IMR-90 (cell line): ENCODE measurements around the gene EMID1.

Experiments
- CTCF ChIP-seq: conservative IDR thresholded peaks from 2 replicates; pipeline ENCODE4 v1.5.1; 2012; ENCODE audit warnings: mild to moderate bottlenecking, low read depth, low read length, improper control_type of control experiment
- MXI1 ChIP-seq: IDR thresholded peaks from 2 replicates; pipeline ENCODE4 v1.6.1; 2012; ENCODE audit warnings: low read depth, mild to moderate bottlenecking, low read length, moderate library complexity, borderline replicate concordance
- NFE2L2 ChIP-seq: fragments of 150-350 bp; IDR thresholded peaks from 2 replicates; pipeline ENCODE4 v1.6.1; 2016; ENCODE audit warnings: low read depth, mild to moderate bottlenecking, low read length
- POLR2A ChIP-seq: IDR thresholded peaks from 2 replicates; pipeline ENCODE4 v1.6.1; 2012; ENCODE audit warnings: mild to moderate bottlenecking, low read depth, low read length
- RAD21 ChIP-seq: IDR thresholded peaks from 2 replicates; pipeline ENCODE4 v1.6.1; 2012; ENCODE audit warnings: low read length, improper control_type of control experiment
- RCOR1 ChIP-seq: IDR thresholded peaks from 2 replicates; pipeline ENCODE4 v1.6.1; 2012; ENCODE audit warnings: mild to moderate bottlenecking, low read length, improper control_type of control experiment; ENCODE audit not compliant: insufficient replicate concordance

DNA sequence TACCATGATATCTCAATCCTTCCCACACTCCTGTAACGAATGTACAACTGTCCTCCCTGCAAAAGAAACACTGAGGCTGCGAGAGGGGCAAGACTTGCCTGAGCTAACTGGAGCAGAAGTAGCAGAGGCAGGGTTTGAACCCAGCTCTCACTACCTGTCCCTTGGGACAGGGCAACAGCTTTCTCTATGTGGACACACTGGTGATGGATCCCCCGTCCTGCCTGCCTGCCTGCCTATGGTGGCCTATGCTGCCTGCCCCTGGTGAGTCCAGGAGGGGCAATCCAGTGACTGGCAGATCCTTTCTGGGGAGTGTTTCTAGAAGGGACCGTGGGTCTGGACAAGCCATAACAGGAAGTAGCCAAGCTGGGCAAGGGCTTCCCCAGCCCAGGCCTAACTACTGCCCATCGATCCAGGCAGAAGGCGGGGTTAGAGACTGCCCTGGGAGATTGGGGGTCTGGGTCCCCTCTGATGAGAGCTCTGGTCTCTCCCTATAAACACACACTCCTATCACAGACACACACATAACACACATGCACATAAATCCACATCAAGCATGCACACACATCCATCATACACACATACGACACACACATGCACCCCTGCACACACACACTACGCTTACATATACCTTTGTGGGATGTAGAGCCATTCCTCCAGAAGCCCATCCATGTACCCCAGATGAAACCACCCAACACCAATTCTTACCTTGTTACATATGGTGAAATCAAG lies 1.1 kb upstream of the EMID1 start:
- TF ChIP-seq POLR2A, result no peak
- no peak for TF ChIP-seq CTCF
- TF ChIP-seq RCOR1, result no peak
- TF ChIP-seq NFE2L2, result no peak
- TF ChIP-seq RAD21, result no peak
- TF ChIP-seq MXI1, result no peak
